ENCODE measurements around the gene FRMD4B. TPM values are rescaled to one million over a fixed set of nuclear protein-coding genes. Genes with fewer than 3 reads are reported as not detected.

Gene FRMD4B
- total RNA-seq, 4 donors from 2014 or later = 10.5 to 22.0 (median 14.8) TPM

GRCh38 chr3:69352305-69353087 is 33.4 kb downstream of the FRMD4B start:
- H3K4me1 ChIP-seq = peaks cover 0 to 6% (median 0%) of the 10 kb centered on the region in 4 donors
- H3K4me3 ChIP-seq = peak overlapping the region; percentile 24 to 39 (median 36)
- no peaks in the 10 kb centered on the region for H3K36me3 ChIP-seq
- no peaks in the 10 kb centered on the region for H3K9me3 ChIP-seq
- 78% methylated on average over 6 of the region's 6 CpGs for WGBS
- TF ChIP-seq POLR2AphosphoS5 (IDR thresholded peaks at IDR 0.05) = no peak
- no peak for TF ChIP-seq EP300 (IDR thresholded peaks at IDR 0.05)
- no peak for TF ChIP-seq CTCF (IDR thresholded peaks at IDR 0.05)
- TF ChIP-seq POLR2A (IDR thresholded peaks at IDR 0.05; ENCODE audit: low read depth) = no peak
- intact Hi-C loops (cut with DNase I) = no loop called here
- no peaks in the 10 kb centered on the region for H3K27me3 ChIP-seq
- peak; percentile 17 for DNase-seq (ENCODE audit: extremely low spot score)
- peak overlapping the region in 3 of 4 donors; percentile 34 to 56 (median 40) for H3K27ac ChIP-seq (replicated peaks in 1 of 4)

GRCh38 chr3:69343875-69344274 is 42.0 kb downstream of the FRMD4B start:
- no peaks in the 10 kb centered on the region for H3K27me3 ChIP-seq
- H3K4me3 ChIP-seq = no peak overlapping the region
- peaks cover 0 to 11% (median 5%) of the 10 kb centered on the region in 4 donors for H3K9me3 ChIP-seq
- no peak for TF ChIP-seq POLR2A (IDR thresholded peaks at IDR 0.05; ENCODE audit: low read depth)
- no peak for TF ChIP-seq EP300 (IDR thresholded peaks at IDR 0.05)
- TF ChIP-seq CTCF (IDR thresholded peaks at IDR 0.05) = no peak
- no peak for TF ChIP-seq POLR2AphosphoS5 (IDR thresholded peaks at IDR 0.05)
- no peaks in the 10 kb centered on the region for H3K36me3 ChIP-seq
- 92% methylated on average over 4 of the region's 4 CpGs for WGBS
- intact Hi-C loops (cut with DNase I) = no loop called here
- no peak for DNase-seq (ENCODE audit: extremely low spot score)
- no peak overlapping the region for H3K27ac ChIP-seq (replicated peaks in 1 of 4)
- peaks cover 9 to 23% (median 13%) of the 10 kb centered on the region in 4 donors for H3K4me1 ChIP-seq

- Histone ChIP-seq H3K9me3 (peaks cover 0 to 11% (median 5%) of the 10 kb centered on the region in 4 donors), H3K36me3 (no peaks in the 10 kb centered on the region), H3K4me1 (peaks cover 9 to 23% (median 13%) of the 10 kb centered on the region in 4 donors), H3K27ac (replicated peaks in 1 of 4) (no peak overlapping the region), H3K27me3 (no peaks in the 10 kb centered on the region), H3K4me3 (no peak overlapping the region)
- DNase-seq (ENCODE audit: extremely low spot score) = no peak
- intact Hi-C loops (cut with DNase I) = no loop called here
- TF ChIP-seq POLR2A (IDR thresholded peaks at IDR 0.05; ENCODE audit: low read depth) (no peak), POLR2AphosphoS5 (IDR thresholded peaks at IDR 0.05) (no peak), CTCF (IDR thresholded peaks at IDR 0.05) (no peak), EP300 (IDR thresholded peaks at IDR 0.05) (no peak)
These were observed 43.8 kb downstream of the FRMD4B start for GRCh38 chr3:69342074-69342473.

- DNase-seq (ENCODE audit: extremely low spot score) = no peak
- H3K27ac ChIP-seq (replicated peaks in 1 of 4) = no peak overlapping the region
- H3K36me3 ChIP-seq = no peaks in the 10 kb centered on the region
- H3K9me3 ChIP-seq = peaks cover 0 to 3% (median 1%) of the 10 kb centered on the region in 4 donors
- H3K27me3 ChIP-seq = no peaks in the 10 kb centered on the region
- intact Hi-C loops (cut with DNase I) = no loop called here
- no peak for TF ChIP-seq EP300 (IDR thresholded peaks at IDR 0.05)
- TF ChIP-seq POLR2A (IDR thresholded peaks at IDR 0.05; ENCODE audit: low read depth) = no peak
- no peak for TF ChIP-seq POLR2AphosphoS5 (IDR thresholded peaks at IDR 0.05)
- TF ChIP-seq CTCF (IDR thresholded peaks at IDR 0.05) = no peak
- peaks cover 9 to 23% (median 13%) of the 10 kb centered on the region in 4 donors for H3K4me1 ChIP-seq
- 50% methylated on average over 1 of the region's 1 CpG for WGBS
- no peak overlapping the region for H3K4me3 ChIP-seq
These were observed 46.1 kb downstream of the FRMD4B start for GRCh38 chr3:69339760-69340159.

Measured in esophagus muscularis mucosa (tissue), 4 donors.